Naive thymus-derived CD8-positive, alpha-beta T cell (primary cell): ENCODE results near the gene GPER1. TPM values are rescaled to one million over a fixed set of nuclear protein-coding genes. Genes with fewer than 3 reads are reported as not detected.
"Not testable (repeated sequence)": the region's sequence is repeated elsewhere in the genome, so short reads cannot be mapped to it uniquely, and the experiment has no call there.

Source experiments
- ATAC-seq, 2 donors: fragments of 150-1000 bp; cut with Tn5 transposase in 1 of 2; sonication (Bioruptor Pico), chemical (Tn5 transposase) in 1 of 2; 1 replicate in 1 of 2; 2 replicates in 1 of 2; pipeline ENCODE4 v1.10.0; 2021; ENCODE audit warnings: mild to moderate bottlenecking in 2 of 2, moderate library complexity in 2 of 2
- POLR2A ChIA-PET: fragments of 350-600 bp; sonication (Branson Sonifier 250); formaldehyde crosslinking; loops from one replicate; lab custom pipeline; 2021; ENCODE audit warnings: antibody characterized with exemption; lab: Charles Lee
- DNase-seq, 10 donors: peaks; one replicate each; pipeline versions ENCODE4 v3.0.0 to v3.0.0-alpha.2; 2020 to 2022
- H3K27ac Mint-ChIP-seq, 10 donors: one replicate each; pipeline ENCODE4 v1.8.0; 2020 to 2022; ENCODE audit warnings: mild to moderate bottlenecking in 10 of 10, mixed read lengths in 10 of 10, moderate library complexity in 4 of 10, inconsistent platforms in 1 of 10
- H3K27me3 Mint-ChIP-seq, 5 donors: one replicate each; pipeline ENCODE4 v1.8.0; 2021 to 2022; ENCODE audit warnings: mixed read lengths in 5 of 5
- H3K36me3 Mint-ChIP-seq, 3 donors: one replicate each; pipeline ENCODE4 v1.8.0; 2020 to 2022; ENCODE audit warnings: mixed read lengths in 3 of 3, mild to moderate bottlenecking in 2 of 3, inconsistent platforms in 1 of 3
- H3K4me1 Mint-ChIP-seq, 4 donors: one replicate each; pipeline ENCODE4 v1.8.0; 2021 to 2022; ENCODE audit warnings: mixed read lengths in 4 of 4
- H3K4me3 Mint-ChIP-seq, 10 donors: one replicate each; pipeline ENCODE4 v1.8.0; 2020 to 2022; ENCODE audit warnings: mild to moderate bottlenecking in 10 of 10, mixed read lengths in 10 of 10, moderate library complexity in 6 of 10, inconsistent platforms in 1 of 10
- H3K9me3 Mint-ChIP-seq, 9 donors: one replicate each; pipeline ENCODE4 v1.8.0; 2020 to 2022; ENCODE audit warnings: mixed read lengths in 9 of 9, mild to moderate bottlenecking in 3 of 9, inconsistent platforms in 1 of 9, moderate library complexity in 1 of 9
- polyA plus RNA-seq, 3 donors: library from polyadenylated mRNA; unstranded; fragments of 300-500 nt; fragmentation: Illumina TruSeq; gene quantifications; one replicate each; pipeline ENCODE4 v1.2.3, GENCODE V29; 2021
- total RNA-seq, 8 experiments: library from RNA in 2 of 8; stranded (reverse) in 2 of 8; gene quantifications; one replicate each; pipeline ENCODE4 v1.2.3 and lab custom pipeline; 2021 to 2026

Gene GPER1
- total and polyA plus RNA-seq, 5 experiments from 2014 or later, result 0.11 to 0.25 TPM; not detected in 3

GRCh38 chr7:1073142-1073977 lies 14.6 kb upstream of the GPER1 start:
- peak overlapping the region in 1 of 10 donors; percentile 83 for H3K27ac Mint-ChIP-seq
- POLR2A ChIA-PET, result interaction anchor here (1.6 kb wide), 1 partner anchor 13 kb away, joined by 4 read pairs; no protein-coding TSS in a partner anchor
- no peaks in the 10 kb centered on the region for H3K27me3 Mint-ChIP-seq
- no peaks in the 10 kb centered on the region for H3K9me3 Mint-ChIP-seq
- no peak overlapping the region for H3K4me3 Mint-ChIP-seq
- DNase-seq (no peak), ATAC-seq (no peak)
- no peaks in the 10 kb centered on the region for H3K36me3 Mint-ChIP-seq
- peaks cover 0 to 4% (median 2%) of the 10 kb centered on the region in 4 donors for H3K4me1 Mint-ChIP-seq

DNA sequence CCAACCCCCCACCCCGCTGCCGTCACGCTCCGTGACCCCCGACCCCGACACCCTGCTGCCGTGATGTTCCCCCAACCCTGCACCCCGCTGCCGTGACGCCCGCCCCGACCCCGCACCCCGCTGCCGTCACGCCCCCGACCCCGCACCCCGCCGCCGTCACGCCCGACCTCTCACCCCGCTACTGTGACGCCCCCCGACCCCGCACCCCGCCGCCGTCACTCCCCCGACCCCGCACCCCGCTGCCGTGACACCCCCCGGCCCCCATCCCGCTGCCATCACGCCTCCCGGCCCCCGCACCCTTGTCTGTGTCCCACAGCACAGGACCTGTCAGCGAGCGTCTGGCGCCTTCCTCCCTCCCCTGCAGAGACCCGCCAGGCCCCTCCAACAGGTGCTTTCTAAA lies 13.9 kb upstream of the GPER1 start:
- H3K27me3 Mint-ChIP-seq, H3K4me3 Mint-ChIP-seq, H3K36me3 Mint-ChIP-seq, ATAC-seq, H3K4me1 Mint-ChIP-seq, H3K9me3 Mint-ChIP-seq, H3K27ac Mint-ChIP-seq, DNase-seq: not testable (repeated sequence)
- POLR2A ChIA-PET, result interaction anchor here (1.6 kb wide), 1 partner anchor 13 kb away, joined by 4 read pairs; no protein-coding TSS in a partner anchor

- no peaks in the 10 kb centered on the region for H3K36me3 Mint-ChIP-seq
- POLR2A ChIA-PET, result no interaction called here
- no peaks in the 10 kb centered on the region for H3K9me3 Mint-ChIP-seq
- ATAC-seq, result no peak
- H3K27ac Mint-ChIP-seq, result no peak overlapping the region
- peaks cover 0 to 4% (median 2%) of the 10 kb centered on the region in 4 donors for H3K4me1 Mint-ChIP-seq
- H3K27me3 Mint-ChIP-seq, result no peaks in the 10 kb centered on the region
- DNase-seq, result no peak
- H3K4me3 Mint-ChIP-seq, result no peak overlapping the region
These were observed 13.1 kb upstream of the GPER1 start for GRCh38 chr7:1074593-1075431.

DNA sequence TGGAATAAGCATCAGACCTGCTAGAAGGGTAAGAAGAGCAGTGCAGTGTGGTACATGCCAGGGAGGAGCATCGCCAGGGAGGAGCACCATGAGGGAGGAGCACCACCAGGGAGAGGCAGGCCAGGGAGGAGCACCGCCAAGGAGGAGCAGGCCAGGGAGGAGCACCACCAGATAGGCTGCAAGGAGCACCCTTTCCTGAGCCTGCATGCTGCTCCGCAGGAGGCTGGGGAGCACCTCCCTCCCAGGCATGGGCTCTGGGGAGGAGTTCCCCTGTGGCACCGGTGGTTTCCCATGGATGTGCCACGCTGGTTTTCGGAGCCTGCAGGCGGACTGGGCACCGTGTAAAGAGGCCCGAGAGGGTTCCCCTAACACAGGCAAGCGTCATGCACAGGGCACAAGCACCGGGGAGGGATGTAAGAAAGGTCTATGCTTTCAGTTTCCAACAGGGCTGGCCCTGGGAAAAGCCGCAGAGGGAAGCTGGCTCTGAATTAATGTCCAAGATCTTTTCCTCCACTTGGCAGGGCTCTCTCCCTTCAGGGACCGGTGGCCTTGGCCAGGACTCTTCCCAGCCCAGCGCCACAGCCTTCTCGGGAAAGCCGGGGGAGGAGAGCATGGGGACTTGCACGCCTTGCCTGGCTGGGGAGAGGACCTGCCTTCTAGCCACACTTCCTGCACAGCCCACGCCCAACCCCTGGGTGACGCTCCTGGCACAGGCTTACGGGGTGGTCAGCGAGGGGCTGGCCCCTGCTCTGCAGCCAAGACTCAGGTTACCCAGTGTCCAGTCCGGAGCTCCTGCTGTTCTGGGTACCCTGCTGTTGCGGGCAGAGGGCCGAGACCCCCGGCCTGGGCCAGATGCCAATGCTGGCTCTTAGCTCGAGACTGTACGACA lies 11.5 kb upstream of the GPER1 start:
- H3K27ac Mint-ChIP-seq, result no peak overlapping the region

DNA sequence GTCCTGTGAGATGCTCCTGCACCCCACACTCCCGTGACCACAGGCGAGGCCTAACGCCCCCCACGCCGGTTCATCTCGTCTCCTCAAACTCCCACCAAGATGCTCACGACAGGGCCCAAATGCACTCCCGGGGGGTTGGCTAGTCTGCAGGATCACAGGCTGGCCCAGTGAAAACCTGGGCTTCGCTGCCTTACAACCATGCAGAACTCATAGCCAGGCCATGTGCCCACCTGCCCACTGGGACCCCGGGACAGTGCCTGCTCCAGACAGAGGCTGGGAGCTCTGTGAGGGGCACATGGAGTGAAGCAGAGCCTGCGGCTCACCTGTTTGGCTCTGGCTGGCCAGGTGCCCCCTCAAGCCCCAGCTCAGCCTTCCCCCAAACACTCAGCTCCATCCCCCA lies 9.4 kb upstream of the GPER1 start:
- ATAC-seq, result no peak
- no peak for DNase-seq
- Mint-ChIP-seq H3K27ac (no peak overlapping the region), H3K9me3 (no peaks in the 10 kb centered on the region), H3K27me3 (no peaks in the 10 kb centered on the region), H3K4me1 (peaks cover 0 to 2% (median under 1%) of the 10 kb centered on the region in 4 donors), H3K36me3 (peaks cover 0 to 2% (median 0%) of the 10 kb centered on the region in 3 donors), H3K4me3 (no peak overlapping the region)
- POLR2A ChIA-PET, result no interaction called here

More for the DNA sequence above, 11.5 kb upstream of the GPER1 start:
- no peaks in the 10 kb centered on the region for H3K36me3 Mint-ChIP-seq
- no peaks in the 10 kb centered on the region for H3K27me3 Mint-ChIP-seq
- H3K4me3 Mint-ChIP-seq, result no peak overlapping the region
- POLR2A ChIA-PET, result no interaction called here
- H3K4me1 Mint-ChIP-seq, result peaks cover 0 to 4% (median 2%) of the 10 kb centered on the region in 4 donors
- H3K9me3 Mint-ChIP-seq, result no peaks in the 10 kb centered on the region
- DNase-seq, result no peak
- ATAC-seq, result no peak

GRCh38 chr7:1078985-1079384 lies 8.9 kb upstream of the GPER1 start:
- no peak overlapping the region for H3K4me3 Mint-ChIP-seq
- no peaks in the 10 kb centered on the region for H3K9me3 Mint-ChIP-seq
- POLR2A ChIA-PET, result no interaction called here
- peaks cover 0 to 2% (median 0%) of the 10 kb centered on the region in 3 donors for H3K36me3 Mint-ChIP-seq
- H3K4me1 Mint-ChIP-seq, result peaks cover 0 to 2% (median under 1%) of the 10 kb centered on the region in 4 donors
- DNase-seq, result no peak
- no peak overlapping the region for H3K27ac Mint-ChIP-seq
- ATAC-seq, result no peak
- no peaks in the 10 kb centered on the region for H3K27me3 Mint-ChIP-seq

DNA sequence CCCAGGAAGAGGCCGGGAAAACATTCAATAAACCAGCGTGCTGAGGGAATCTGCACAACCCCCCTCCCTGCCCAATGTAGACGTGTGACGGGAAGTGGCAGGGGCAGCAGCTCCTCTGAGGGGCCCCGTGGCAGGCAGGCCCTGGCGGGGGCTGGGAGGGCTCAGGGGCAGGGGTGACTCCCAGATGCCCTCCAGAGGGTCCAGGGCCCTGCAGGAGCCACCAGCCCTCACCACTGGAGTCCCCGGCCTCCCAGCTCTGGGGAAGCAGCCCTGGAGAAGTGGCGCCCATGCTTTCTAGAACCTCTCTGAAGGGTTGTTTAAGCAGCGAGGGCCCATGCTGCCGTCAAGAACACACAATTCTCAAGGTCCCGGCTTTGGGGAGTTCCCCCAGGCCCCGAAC lies 8.4 kb upstream of the GPER1 start:
- Mint-ChIP-seq H3K4me1 (no peaks in the 10 kb centered on the region), H3K9me3 (no peaks in the 10 kb centered on the region), H3K36me3 (peaks cover 0 to 2% (median 0%) of the 10 kb centered on the region in 3 donors), H3K27me3 (no peaks in the 10 kb centered on the region), H3K27ac (no peak overlapping the region), H3K4me3 (no peak overlapping the region)
- ATAC-seq (no peak), DNase-seq (no peak)
- POLR2A ChIA-PET, result no interaction called here

DNA sequence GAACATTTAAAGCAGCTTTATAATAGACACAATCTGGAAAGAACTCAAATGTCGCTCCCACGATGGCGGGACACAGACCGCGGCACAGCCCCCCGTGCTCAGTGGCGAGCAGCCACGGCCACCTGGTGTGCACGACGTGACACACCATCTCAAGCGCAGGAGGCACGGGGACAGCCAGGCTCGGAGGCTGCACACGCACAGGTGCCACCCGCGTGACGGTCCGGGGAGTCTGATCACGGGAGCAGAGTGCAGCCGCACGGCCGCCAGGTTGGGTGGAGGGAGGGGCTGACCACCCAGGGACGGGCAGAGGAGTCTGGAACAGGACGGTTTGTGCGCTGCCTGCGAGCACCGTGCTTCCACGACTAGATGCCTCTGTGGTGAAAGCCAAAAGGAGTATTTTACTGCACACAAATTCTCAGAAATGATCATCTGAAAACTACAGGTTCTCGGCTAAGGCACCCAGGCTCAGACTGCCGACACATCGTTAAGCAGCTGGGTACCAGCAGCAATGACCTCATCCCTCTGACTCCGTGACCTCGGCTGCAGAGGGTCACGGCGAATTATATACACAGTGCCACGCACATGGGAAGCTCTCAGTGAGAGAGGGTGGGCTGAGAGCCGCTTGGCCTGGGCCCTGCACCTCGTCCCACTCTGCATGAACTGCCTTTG lies 7.5 kb upstream of the GPER1 start:
- peak overlapping the region in 1 of 10 donors; percentile 10 for H3K4me3 Mint-ChIP-seq
- POLR2A ChIA-PET, result no interaction called here

DNA sequence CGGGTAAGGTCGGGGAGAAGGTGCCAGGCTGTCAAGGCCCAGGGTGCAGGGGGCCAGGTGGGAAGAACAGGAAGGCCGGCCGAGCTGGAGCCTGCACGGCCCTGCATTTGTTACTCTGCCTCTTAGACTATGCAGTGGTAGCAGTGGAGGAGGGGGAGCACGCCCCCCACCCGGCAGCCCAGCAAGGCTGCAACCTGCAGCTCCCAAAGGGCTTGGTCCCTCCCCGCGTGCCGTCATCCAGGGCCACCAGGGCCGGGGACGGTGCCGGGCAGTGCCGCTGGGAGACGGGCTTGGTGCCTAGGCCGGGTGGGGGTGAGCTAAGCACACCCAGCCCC lies 7.0 kb upstream of the GPER1 start:
- peak overlapping the region in 1 of 10 donors; percentile 10 for H3K4me3 Mint-ChIP-seq
- POLR2A ChIA-PET, result no interaction called here
- DNase-seq (no peak), ATAC-seq (no peak)
- no peaks in the 10 kb centered on the region for H3K27me3 Mint-ChIP-seq
- H3K27ac Mint-ChIP-seq, result no peak overlapping the region
- peaks cover 0 to 6% (median 0%) of the 10 kb centered on the region in 4 donors for H3K4me1 Mint-ChIP-seq
- no peaks in the 10 kb centered on the region for H3K9me3 Mint-ChIP-seq
- H3K36me3 Mint-ChIP-seq, result peaks cover 0 to 2% (median 0%) of the 10 kb centered on the region in 3 donors

More for the DNA sequence above, 7.5 kb upstream of the GPER1 start:
- Mint-ChIP-seq H3K27ac (no peak overlapping the region), H3K27me3 (no peaks in the 10 kb centered on the region), H3K4me1 (peaks cover 0 to 4% (median 0%) of the 10 kb centered on the region in 4 donors), H3K36me3 (peaks cover 0 to 2% (median 0%) of the 10 kb centered on the region in 3 donors), H3K9me3 (no peaks in the 10 kb centered on the region)
- ATAC-seq (no peak), DNase-seq (no peak)

DNA sequence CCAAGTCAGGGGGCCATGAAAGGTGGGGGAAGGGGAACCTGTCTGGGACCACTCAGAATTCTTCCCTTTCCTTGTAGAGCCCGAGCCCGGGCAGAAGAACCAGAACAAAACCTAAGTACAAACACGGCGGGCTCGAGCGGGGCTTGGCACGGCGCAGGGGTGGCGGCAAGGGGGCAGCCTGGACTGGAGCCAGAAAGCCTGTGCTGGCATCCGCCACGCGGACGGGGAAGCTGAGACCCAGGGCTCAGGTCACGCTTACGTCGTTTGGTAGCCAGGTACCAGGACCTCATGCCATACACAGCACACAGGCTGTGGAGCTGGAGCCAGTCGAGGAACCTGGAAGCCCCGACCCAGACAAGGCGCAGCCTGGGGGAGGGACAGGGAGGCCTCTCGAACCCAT lies 6.6 kb upstream of the GPER1 start:
- Mint-ChIP-seq H3K4me1 (peaks cover 0 to 11% (median 1%) of the 10 kb centered on the region in 4 donors), H3K9me3 (no peaks in the 10 kb centered on the region), H3K27ac (no peak overlapping the region), H3K36me3 (peaks cover 0 to 2% (median 0%) of the 10 kb centered on the region in 3 donors), H3K4me3 (no peak overlapping the region), H3K27me3 (no peaks in the 10 kb centered on the region)
- no peak for DNase-seq
- ATAC-seq, result no peak
- POLR2A ChIA-PET, result no interaction called here

DNA sequence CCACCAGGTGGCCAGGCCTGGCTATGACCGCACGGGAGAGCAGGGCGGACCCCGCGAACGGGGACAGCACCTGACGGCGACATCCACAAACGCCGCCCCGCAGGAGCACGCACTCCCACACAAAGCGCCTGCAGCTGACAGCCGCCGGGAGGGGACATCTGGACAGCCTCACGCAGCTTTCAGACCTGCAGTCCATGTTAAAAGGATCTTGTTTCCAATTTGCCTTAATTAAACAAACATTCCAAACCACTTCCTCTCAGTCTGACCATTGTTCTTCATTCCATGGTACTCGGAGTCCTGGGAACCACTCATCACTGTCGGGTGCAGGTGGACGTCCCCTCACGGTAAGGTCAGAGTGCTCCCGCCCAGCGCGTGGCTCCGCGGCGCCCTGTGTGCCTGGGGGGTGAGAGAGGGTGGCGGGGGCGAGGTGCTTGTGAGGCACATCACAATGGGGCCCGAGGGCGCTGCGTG lies 5.9 kb upstream of the GPER1 start:
- Mint-ChIP-seq H3K4me1 (peaks cover 4 to 15% (median 6%) of the 10 kb centered on the region in 4 donors), H3K36me3 (peaks cover 0 to 2% (median 0%) of the 10 kb centered on the region in 3 donors), H3K9me3 (no peaks in the 10 kb centered on the region), H3K4me3 (no peak overlapping the region), H3K27me3 (no peaks in the 10 kb centered on the region), H3K27ac (peak overlapping the region in 1 of 10 donors; percentile 38)
- ATAC-seq, result no peak
- POLR2A ChIA-PET, result no interaction called here
- no peak for DNase-seq
